ENCODE measurements around the gene PIP5KL1.

The PIP5KL1 gene

DNA sequence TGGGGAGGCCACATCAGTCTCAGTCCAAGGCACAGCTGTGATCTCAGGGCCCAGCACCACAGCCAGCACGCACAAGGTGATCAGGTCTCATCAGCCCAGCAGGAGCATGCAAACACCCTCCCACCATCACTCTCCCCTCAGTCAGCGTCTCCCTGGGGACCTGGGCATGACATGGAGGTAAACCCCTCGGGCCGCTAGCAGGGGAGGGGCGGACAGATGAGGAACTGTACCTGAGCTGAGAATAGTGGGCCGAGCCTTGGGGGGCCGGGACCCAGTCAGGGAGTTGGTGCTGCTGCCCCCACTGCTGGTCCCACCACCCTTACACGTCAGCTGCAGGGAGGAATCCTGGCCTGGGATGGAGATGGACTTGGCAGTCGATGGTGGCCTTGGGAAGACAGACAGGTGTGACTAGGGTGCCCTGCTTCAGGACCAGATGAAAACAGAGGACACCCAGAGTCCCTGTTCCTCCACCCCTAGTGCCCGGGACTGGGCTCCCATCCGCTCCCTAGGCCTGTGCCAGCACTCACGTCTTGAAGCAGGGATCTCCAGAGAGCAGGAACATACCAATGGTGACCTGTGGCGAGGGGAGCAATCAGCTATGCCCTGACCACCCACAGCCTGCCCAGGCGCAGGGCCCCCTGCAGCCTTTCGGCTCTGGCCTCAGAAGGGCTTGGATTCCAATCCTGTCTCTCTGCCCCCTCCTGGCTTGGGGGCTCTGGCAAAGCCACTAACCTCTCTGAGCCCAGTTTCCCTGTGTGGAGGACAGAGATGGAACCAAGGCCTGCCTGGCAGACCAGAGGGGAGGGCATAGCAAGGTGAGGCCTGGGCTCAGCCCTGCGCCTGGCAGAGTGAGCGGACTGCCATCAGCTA is 17.5 kb upstream of the PIP5KL1 start:
- no peak for DNase-seq

DNA sequence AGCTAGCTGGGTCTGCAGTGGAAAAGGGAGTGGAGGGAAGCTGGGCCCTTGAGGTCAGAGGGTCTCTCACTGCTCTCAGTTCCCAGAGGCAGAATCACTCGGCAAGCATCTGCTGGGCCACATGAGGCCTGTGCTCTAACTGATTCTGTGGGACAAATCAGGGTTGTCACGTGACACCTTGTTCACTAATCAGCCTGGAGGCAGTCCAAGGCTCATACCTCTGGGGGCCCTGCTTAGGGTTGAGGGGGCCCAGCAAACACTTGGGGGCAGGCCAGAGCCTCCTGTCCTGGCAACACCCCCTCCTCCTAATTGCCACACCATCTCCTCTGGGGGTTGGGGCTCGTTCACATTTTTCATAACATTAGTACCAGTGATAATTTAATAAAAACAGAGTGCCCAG is 16.2 kb upstream of the PIP5KL1 start:
- DNase-seq = no peak

DNA sequence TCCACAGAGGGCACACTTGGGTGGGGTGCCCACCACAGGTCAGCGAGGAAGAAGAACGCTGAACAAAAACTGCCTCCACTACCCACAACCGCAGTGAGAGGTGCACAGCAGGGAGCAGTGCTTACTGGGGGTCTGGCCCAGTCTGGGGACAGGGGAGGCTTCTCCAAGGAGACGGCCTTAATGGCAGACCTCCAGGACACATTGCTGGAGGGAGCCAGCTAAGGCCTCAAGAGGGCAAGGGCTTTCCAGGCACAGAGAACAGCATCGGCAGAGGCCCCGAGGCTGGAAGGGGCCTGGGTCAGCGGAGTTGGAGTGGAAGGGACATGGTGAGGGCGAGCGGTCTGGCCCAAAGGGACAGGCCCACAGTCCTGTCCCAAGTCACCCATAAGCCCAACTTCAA is 15.4 kb upstream of the PIP5KL1 start:
- no peak for DNase-seq

- DNase-seq = no peak
These were observed 14.8 kb upstream of the PIP5KL1 start for GRCh38 chr9:127945338-127945737.

- DNase-seq = no peak
These were observed 14.1 kb upstream of the PIP5KL1 start for GRCh38 chr9:127944586-127945218.

- DNase-seq = no peak
These were observed 13.2 kb upstream of the PIP5KL1 start for GRCh38 chr9:127943731-127944144.

GRCh38 chr9:127943011-127943662 is 12.6 kb upstream of the PIP5KL1 start:
- no peak for DNase-seq

GRCh38 chr9:127942216-127943010 is 11.8 kb upstream of the PIP5KL1 start:
- peak; percentile 29 for DNase-seq

DNA sequence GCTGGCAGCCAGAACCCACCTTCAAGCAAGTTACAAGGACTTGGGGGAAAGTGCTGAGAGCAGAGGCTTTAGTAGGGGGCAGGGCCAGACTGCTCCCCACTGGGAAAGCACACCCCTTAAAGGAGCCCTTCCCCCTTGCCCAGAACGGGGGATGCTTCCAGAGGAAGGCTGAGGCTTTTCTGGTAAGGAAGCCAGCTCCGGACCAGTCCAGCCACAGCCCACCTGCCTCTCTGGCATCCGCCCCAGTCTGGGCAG is 11.3 kb upstream of the PIP5KL1 start:
- DNase-seq = no peak

DNA sequence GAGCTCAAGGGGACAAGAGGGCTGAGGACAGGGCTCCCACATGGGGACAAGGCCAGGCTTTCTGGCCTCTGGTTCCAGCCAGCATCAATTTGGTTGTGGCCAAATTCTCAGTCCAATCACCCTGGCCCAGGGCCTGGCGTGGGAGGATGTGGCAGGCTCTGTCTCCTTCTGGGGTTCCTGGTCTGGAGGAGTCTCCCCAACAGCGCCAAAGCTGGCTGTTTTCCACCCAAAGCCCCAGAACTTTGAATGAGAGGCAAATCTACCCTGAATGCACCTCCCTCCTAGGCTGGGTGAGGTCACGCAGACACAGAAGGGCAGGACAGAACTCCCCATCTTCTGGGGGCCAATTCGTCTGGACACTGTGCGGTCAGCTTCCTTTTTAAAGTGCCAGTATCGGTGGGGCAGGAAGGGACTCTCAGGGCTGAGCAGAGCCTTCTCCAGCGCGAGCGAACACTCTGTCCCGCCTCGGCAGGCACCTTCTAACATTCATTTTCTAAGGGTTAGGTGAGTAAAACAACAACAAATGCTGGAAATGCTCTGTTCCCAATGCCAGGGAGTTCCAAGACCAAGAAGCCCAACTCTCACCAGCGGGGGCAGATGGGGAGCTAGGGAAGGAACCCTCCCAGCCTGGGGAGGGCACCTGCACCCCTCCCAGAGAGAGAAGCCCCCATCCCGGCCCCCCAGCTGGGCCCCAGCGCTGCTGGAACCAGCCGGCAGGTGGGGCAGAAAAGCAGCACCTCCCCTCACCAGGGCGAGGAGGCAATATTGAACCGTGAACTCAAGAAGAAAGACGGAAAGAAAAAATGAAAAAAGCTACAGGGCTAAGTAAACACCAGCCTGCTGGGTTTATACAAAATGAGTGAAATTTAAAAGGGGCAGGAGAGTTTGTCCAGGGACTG is 10.7 kb upstream of the PIP5KL1 start:
- DNase-seq = peak; percentile 59

GRCh38 chr9:127940593-127940992 is 10.0 kb upstream of the PIP5KL1 start:
- no peak for DNase-seq

DNA sequence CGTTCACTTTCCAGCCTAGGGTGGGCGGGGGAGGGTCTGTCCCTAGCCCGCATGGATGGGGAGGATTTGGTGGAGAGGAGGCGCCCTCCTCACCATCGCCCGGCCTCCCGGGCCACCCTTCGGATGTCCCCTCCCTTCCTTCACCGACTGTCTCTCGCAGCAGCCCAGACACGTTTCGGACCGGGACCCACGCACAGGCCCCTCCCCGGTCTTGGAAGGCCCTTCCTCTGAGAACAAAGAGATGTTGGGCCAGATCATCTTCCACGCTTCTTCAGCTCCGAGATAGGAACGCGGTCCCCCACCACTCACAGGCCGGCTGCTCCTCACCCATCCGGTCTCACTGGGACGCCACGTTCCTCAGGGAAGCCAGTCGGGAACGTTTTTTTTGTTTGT is 7.7 kb upstream of the PIP5KL1 start:
- no peak for DNase-seq

- peak; percentile 72 for DNase-seq
These were observed 7.1 kb upstream of the PIP5KL1 start, which contains the start of gene DPM2 for GRCh38 chr9:127937388-127938297. TSS of gene DPM2 (minus strand) at chr9:127937854. CDS start at chr9:127937820, 34 bp downstream.

DNA sequence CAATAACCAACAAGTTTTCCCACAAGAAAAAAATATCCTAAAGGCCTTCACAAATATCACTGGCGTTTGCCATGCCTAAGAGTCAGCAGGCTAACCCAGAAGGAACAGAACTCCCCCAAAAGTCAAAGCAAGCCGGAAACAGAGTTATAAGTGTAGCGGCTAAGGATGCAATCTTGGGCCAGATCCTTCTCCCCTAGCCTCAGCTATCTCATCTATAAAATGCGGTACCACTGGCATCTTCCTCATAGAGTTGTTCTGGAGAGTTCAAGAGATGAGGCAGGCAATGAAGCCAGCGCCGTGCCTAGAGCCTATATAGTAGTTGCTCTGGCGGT is 6.4 kb upstream of the PIP5KL1 start:
- DNase-seq = no peak

DNA sequence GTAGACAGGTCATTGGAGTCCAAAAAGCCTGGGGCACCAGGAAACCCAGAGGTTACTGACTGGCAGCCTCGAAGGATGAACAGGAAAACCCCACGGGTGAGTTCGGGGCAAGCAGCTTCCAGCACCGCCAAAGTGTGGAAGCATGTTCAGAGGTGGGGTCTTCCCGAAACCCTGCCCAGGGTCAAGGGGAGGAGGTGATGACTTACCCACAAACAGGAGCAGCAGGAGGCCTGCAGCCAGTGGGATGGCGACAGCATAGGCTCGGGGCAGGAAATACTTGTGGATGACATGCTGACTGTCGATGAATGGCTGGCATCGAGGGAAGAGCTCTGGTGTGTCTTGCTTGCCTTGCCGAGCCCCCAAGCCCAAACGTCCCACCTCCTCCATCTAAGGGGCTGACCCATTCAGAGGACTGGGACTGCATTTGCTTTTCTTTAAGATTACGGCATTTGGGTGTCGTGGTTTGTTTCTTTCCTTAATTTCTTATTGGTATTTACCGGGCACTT is 5.8 kb upstream of the PIP5KL1 start:
- no peak for DNase-seq

GRCh38 chr9:127935765-127936221 is 5.2 kb upstream of the PIP5KL1 start:
- DNase-seq = no peak

DNA sequence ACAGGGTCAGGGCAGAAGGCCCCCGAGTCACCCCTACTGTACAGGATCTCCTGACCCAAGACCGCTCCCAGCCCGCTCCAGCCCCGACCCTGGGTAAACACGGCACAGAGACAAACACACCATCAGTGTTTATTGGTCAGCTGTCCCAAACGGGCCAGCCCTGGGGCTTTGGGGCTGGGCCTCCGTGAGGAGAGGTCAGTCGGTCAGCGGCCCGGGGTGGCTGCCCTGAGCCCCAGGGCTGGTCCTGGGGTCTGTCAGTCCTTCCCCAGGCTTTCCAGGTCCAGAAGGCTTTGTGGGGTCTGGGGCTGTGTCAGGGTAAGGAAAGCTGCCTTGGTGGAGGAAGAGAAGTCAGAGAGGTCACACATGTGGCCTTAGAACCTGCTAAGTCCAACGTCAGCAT is 4.4 kb upstream of the PIP5KL1 start:
- DNase-seq = no peak

- no peak for DNase-seq
These were observed 3.7 kb upstream of the PIP5KL1 start for GRCh38 chr9:127934248-127934647.

GRCh38 chr9:127931092-127931881 is 710 bp upstream of the PIP5KL1 start:
- DNase-seq = peak; percentile 69

DNA sequence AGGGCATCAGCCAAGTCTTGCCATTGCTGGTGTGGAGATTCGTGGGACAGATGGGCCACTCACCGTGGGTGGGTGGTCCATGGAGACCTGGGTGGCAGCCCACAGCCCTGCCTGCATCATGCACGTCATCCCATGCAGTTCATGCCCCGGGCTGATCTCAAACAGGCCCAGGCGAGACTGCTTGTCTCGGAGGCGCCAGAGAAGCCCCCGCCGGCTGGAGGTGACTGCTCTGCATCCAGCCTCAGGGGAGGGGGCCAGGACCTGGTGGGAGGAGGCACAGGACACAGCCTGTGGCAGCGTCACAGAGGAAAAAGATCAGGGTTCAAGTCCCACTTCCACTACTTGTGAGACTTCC is 975 bp downstream of the PIP5KL1 start:
- DNase-seq = no peak

All from DMS79 (cell line).